Vagina (tissue), 2 donors: ENCODE data around the gene ZC3HAV1L. TPM values are rescaled to one million over a fixed set of nuclear protein-coding genes. Genes with fewer than 3 reads are reported as not detected.
"Not testable (repeated sequence)": the region's sequence is repeated elsewhere in the genome, so short reads cannot be mapped to it uniquely, and the experiment has no call there.

Experiments
- DNase-seq, 2 donors: peaks; one replicate each; pipeline ENCODE4 v3.0.0-alpha.2; 2017; ENCODE audit errors: extremely low spot score in 2 of 2
- H3K27ac ChIP-seq: fragments of 200-600 bp; sonication (generic); one replicate; pipeline ENCODE4 v1.5.1; 2019
- H3K27me3 ChIP-seq: fragments of 200-600 bp; sonication (generic); one replicate; pipeline ENCODE4 v1.5.1; 2019
- H3K36me3 ChIP-seq, 2 donors: fragments of 200-600 bp; sonication (generic); one replicate each; pipeline ENCODE4 v1.5.1; 2017 to 2019
- H3K4me1 ChIP-seq: fragments of 200-600 bp; sonication (generic); one replicate; pipeline ENCODE4 v1.5.1; 2019
- H3K4me3 ChIP-seq, 2 donors: fragments of 200-600 bp; sonication (generic); 1 replicate in 1 of 2; 2 replicates in 1 of 2; pipeline ENCODE4 v1.5.1; 2016 to 2019
- H3K9me3 ChIP-seq: fragments of 200-600 bp; sonication (generic); one replicate; pipeline ENCODE4 v1.5.1; 2019
- POLR2A ChIP-seq, 2 donors: fragments of 450-650 bp; IDR thresholded peaks; one replicate each; pipeline ENCODE4 v1.6.1; 2017; ENCODE audit warnings: antibody characterized with exemption in 2 of 2, mild to moderate bottlenecking in 2 of 2, moderate library complexity in 2 of 2
- POLR2AphosphoS5 ChIP-seq, 2 donors: sonication (generic); formaldehyde crosslinking; IDR thresholded peaks; one replicate each; pipeline ENCODE4 v1.9.0; 2017; ENCODE audit warnings: antibody characterized with exemption in 2 of 2, mild to moderate bottlenecking in 2 of 2, low read depth in 1 of 2; ENCODE audit not compliant: insufficient read depth in 1 of 2
- intact Hi-C: fragments of 100-400 bp; cut with DNase I; formaldehyde crosslinking; loops from one replicate; pipeline ENCODE4 v1.15.1; 2023
- total RNA-seq: library from RNA; depleted of rRNA; stranded (reverse); fragments of >200 nt; gene quantifications from one replicate; pipeline ENCODE4 v1.2.3, GENCODE V29; 2016
- TF ChIP-seq, protein P1 (sequence below), 3 experiments: fragments of 450-650 bp in 2 of 3; fragments of 200-600 bp in 1 of 3; sonication (generic) in 1 of 3; IDR thresholded peaks; one replicate each; pipeline ENCODE4 v1.5.1; 2017 to 2019; ENCODE audit warnings: antibody characterized with exemption in 3 of 3, mild to moderate bottlenecking in 2 of 3, moderate library complexity in 2 of 3

ZC3HAV1L gene
- total RNA-seq, 1 donor from 2014 or later = 55.7 TPM

DNA sequence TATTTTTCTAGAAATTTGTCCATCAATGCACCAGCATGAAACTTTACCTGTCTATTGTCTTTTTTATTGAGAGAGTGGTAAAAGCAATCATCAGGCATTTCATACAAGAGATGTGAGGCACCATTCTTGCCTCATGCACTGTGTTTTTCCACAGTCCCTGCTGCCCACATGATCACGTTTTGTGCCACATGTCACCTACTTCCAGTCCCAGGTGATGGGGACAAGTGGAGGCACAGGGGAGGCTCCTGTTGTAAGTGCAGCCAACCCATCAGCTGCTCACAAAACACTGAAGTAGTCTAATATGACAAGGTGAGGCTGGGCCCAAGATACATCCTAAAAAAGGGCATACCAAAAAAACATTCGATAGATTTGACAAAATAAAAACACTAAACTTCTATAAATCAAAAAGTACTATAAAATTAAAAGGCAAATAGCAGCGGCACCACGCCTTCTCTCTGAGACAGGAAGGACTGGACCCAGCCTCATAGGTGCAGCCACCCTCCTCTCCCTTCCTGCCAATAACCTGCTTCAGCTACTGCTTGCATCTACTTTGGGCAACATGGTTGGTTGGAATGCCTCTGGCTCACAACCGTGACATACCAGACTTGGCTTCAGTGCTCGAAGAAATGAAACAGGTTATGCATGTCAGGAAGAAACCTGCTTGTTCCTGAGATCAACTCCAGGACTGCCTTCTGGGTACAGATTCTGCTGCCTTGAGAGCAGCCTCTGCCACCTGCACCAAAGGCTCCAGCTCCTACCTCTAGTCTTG is 2.3 kb downstream of the ZC3HAV1L start:
- Histone ChIP-seq H3K36me3 (peaks cover 0 to 24% of the 10 kb centered on the region in 2 donors), H3K4me1 (peaks cover 27% of the 10 kb centered on the region)
- DNase-seq = no peak

DNA sequence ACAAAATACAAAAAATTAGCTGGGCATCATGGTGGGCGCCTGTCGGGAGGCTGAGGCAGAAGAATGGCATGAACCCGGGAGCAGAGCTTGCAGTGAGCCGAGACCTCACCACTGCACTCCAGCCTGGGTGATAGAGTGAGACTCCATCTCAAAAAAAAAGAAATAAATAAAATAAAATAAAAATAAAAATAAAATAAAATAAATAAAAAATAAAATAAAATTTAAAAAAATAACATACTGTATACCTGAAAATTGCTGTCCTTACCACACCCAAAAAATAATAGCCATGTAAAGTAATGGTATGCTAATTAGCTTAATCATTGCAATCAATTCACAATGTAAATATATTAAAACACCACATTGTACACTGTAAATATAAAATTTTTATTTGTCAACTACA is 3.4 kb downstream of the ZC3HAV1L start:
- TF ChIP-seq, protein P1, sequence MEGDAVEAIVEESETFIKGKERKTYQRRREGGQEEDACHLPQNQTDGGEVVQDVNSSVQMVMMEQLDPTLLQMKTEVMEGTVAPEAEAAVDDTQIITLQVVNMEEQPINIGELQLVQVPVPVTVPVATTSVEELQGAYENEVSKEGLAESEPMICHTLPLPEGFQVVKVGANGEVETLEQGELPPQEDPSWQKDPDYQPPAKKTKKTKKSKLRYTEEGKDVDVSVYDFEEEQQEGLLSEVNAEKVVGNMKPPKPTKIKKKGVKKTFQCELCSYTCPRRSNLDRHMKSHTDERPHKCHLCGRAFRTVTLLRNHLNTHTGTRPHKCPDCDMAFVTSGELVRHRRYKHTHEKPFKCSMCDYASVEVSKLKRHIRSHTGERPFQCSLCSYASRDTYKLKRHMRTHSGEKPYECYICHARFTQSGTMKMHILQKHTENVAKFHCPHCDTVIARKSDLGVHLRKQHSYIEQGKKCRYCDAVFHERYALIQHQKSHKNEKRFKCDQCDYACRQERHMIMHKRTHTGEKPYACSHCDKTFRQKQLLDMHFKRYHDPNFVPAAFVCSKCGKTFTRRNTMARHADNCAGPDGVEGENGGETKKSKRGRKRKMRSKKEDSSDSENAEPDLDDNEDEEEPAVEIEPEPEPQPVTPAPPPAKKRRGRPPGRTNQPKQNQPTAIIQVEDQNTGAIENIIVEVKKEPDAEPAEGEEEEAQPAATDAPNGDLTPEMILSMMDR (IDR thresholded peaks at IDR 0.05) = no peak
- TF ChIP-seq POLR2AphosphoS5 (IDR thresholded peaks at IDR 0.05; ENCODE audit: insufficient read depth in 1 of 2, low read depth in 1 of 2) = no peak
- no peak for TF ChIP-seq POLR2A (IDR thresholded peaks at IDR 0.05)
- Histone ChIP-seq H3K9me3 (no peaks in the 10 kb centered on the region), H3K4me1 (peaks cover 27% of the 10 kb centered on the region), H3K27me3 (no peaks in the 10 kb centered on the region), H3K27ac (no peak overlapping the region), H3K36me3 (peaks cover 0 to 24% of the 10 kb centered on the region in 2 donors), H3K4me3 (no peak overlapping the region)
- intact Hi-C loops = no loop called here
- DNase-seq = no peak

More for the DNA sequence above, 2.3 kb downstream of the ZC3HAV1L start:
- no peak for TF ChIP-seq POLR2AphosphoS5 (IDR thresholded peaks at IDR 0.05; ENCODE audit: insufficient read depth in 1 of 2, low read depth in 1 of 2)
- TF ChIP-seq POLR2A (IDR thresholded peaks at IDR 0.05) = no peak
- TF ChIP-seq, protein P1 (IDR thresholded peaks at IDR 0.05) = no peak
- Histone ChIP-seq H3K27ac (no peak overlapping the region), H3K9me3 (no peaks in the 10 kb centered on the region), H3K4me3 (no peak overlapping the region), H3K27me3 (no peaks in the 10 kb centered on the region)
- intact Hi-C loops = no loop called here

DNA sequence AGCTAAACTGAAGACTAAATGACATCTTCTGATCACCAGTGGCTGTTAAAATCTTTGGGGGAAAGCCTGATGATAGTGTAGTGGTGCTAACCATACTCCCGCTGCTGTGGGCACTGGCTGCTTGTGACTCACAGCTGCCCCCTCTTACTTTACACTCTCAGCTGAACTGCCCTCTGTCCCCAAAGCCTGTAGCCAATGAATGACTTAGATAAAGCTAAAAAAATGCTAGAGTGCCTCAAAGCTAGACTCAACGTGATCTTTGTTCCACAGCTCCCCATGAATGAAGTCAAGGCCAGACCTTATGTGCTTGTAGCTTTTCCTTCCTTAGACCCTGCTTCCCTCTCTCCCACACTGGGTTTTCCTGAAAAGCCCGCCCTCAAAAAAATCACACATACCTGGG is 6.5 kb downstream of the ZC3HAV1L start:
- H3K9me3 ChIP-seq = no peaks in the 10 kb centered on the region
- TF ChIP-seq, protein P1 (IDR thresholded peaks at IDR 0.05) = no peak
- no peak for TF ChIP-seq POLR2A (IDR thresholded peaks at IDR 0.05)
- TF ChIP-seq POLR2AphosphoS5 (IDR thresholded peaks at IDR 0.05; ENCODE audit: insufficient read depth in 1 of 2, low read depth in 1 of 2) = no peak
- peaks cover 0 to 45% of the 10 kb centered on the region in 2 donors for H3K36me3 ChIP-seq
- no peak overlapping the region for H3K4me3 ChIP-seq
- peaks cover 11% of the 10 kb centered on the region for H3K4me1 ChIP-seq
- no peak overlapping the region for H3K27ac ChIP-seq
- intact Hi-C loops = no loop called here
- DNase-seq = no peak
- H3K27me3 ChIP-seq = no peaks in the 10 kb centered on the region

DNA sequence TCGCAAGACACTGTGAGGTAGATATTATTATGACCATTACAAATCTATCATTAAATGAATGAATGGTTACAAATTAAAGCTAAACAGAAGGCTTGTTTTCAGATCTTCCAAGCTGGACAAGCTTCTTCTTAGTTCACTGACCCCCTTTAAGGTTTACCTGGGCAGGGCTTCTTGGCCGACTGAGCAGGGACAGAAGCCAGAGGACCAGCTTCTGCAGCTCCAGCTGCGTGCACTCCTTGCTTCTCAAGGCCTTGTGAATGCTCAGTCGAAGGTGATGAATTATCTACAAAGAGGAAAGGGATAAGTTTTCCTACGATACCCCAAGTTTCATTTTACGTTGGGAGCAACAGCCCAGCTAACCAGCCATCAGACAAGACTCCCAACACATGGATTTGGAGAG is 9.3 kb downstream of the ZC3HAV1L start:
- Histone ChIP-seq H3K4me1 (no peaks in the 10 kb centered on the region), H3K27ac (no peak overlapping the region), H3K9me3 (no peaks in the 10 kb centered on the region), H3K27me3 (no peaks in the 10 kb centered on the region), H3K36me3 (peaks cover 0 to 42% of the 10 kb centered on the region in 2 donors), H3K4me3 (no peak overlapping the region)
- no peak for DNase-seq
- no peak for TF ChIP-seq POLR2AphosphoS5 (IDR thresholded peaks at IDR 0.05; ENCODE audit: insufficient read depth in 1 of 2, low read depth in 1 of 2)
- TF ChIP-seq, protein P1 (IDR thresholded peaks at IDR 0.05) = no peak
- no peak for TF ChIP-seq POLR2A (IDR thresholded peaks at IDR 0.05)
- intact Hi-C loops = no loop called here

DNA sequence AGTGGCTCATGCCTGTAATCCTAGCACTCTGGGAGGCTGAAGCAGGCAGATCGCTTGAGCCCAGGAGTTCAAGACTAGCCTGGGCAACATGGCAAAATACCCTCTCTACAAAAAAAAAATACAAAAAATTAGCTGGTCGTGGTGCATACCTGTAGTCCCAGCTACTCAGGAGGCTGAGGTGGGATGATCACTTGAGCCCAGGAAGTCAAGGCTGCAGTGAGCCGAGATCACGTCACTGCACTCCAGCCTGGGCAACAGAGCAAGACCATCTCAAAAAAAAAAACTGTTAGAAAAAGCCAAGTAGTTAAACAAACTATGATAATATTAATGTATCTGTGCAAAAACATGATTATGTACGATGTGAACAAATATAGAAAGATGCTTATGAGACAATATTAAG is 10.0 kb downstream of the ZC3HAV1L start:
- H3K36me3 ChIP-seq = peaks cover 0 to 36% of the 10 kb centered on the region in 2 donors
- H3K27me3 ChIP-seq, H3K27ac ChIP-seq, H3K4me1 ChIP-seq, DNase-seq, H3K9me3 ChIP-seq, H3K4me3 ChIP-seq, intact Hi-C loops: not testable (repeated sequence)
